ENCODE data around the gene RUBCNL. TPM values are rescaled to one million over a fixed set of nuclear protein-coding genes. Genes with fewer than 3 reads are reported as not detected.

The RUBCNL gene
- total RNA-seq, 1 experiment from 2014 or later = 1.4 TPM

DNA sequence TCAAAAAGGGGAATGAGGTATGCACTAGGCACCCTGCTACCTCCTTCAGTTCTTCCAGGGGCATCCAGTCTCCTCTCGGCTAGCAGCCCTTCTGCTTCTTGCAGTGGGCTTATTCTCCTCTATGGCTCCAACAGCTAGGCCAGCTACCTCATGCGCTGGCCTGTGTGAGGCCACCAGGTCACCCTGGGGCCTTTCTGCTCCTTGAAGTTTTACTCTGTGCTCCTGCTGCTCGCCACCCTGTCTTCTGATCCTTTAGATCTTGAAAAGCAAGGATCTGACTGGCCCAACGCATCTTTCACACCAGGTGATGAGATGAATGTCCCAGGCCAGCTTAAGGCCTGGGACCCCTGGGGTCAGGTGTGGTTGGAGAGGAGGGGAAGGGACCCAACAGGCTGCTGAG lies 66.2 kb downstream of the RUBCNL start:
- no peak for DNase-seq
- Mint-ChIP-seq H3K27me3 (ENCODE audit: low read depth) (peaks cover 7% of the 10 kb centered on the region), H3K36me3 (ENCODE audit: insufficient read depth in 1 of 3, low read depth in 3 of 3) (no peaks in the 10 kb centered on the region)

More for the DNA sequence above, 66.2 kb downstream of the RUBCNL start:
- H3K4me1 ChIP-seq (ENCODE audit: insufficient read depth, low read length) = no peaks in the 10 kb centered on the region
- H2AK5ac ChIP-seq (ENCODE audit: insufficient read length, low read length) = no peak overlapping the region
- Mint-ChIP-seq H3K9me3 (no peaks in the 10 kb centered on the region), H3K4me3 (no peak overlapping the region), H3K27ac (no peak overlapping the region), H3K4me1 (peaks cover 3 to 10% of the 10 kb centered on the region in 2 experiments)
- no peak overlapping the region for H4K8ac ChIP-seq (replicated peaks; ENCODE audit: insufficient read length, low read depth, low read length)
- H3K4ac ChIP-seq (ENCODE audit: low read depth, low read length) = no peak overlapping the region
- H3K56ac ChIP-seq (ENCODE audit: insufficient read length, low read depth, low read length) = no peak overlapping the region
- no peak overlapping the region for H4K91ac ChIP-seq (ENCODE audit: insufficient read length, low read depth, low read length)
- H2BK5ac ChIP-seq (ENCODE audit: insufficient read length, low read length) = no peak overlapping the region
- no peak overlapping the region for H2BK120ac ChIP-seq (ENCODE audit: low read depth, low read length, poor library complexity, severe bottlenecking)
- H3K18ac ChIP-seq (ENCODE audit: insufficient read length, low read depth, low read length) = no peak overlapping the region
- H4K20me1 ChIP-seq (ENCODE audit: control insufficient read depth, insufficient read depth, insufficient read length) = no peaks in the 10 kb centered on the region
- WGBS (ENCODE audit: extremely low coverage, insufficient read length, low lambda C conversion rate) = no CpG with 5 or more reads among the region's 4 CpGs
- H3K9ac ChIP-seq (ENCODE audit: extremely low read depth, insufficient read length, low read length) = no peak overlapping the region
- no peaks in the 10 kb centered on the region for H3K23me2 ChIP-seq (ENCODE audit: insufficient read length, low read depth, low read length, poor library complexity, severe bottlenecking)
- H3K9me3 ChIP-seq (ENCODE audit: control insufficient read depth, low read depth, low read length) = no peaks in the 10 kb centered on the region
- H3K23ac ChIP-seq (ENCODE audit: insufficient read length, low read depth, low read length) = no peak overlapping the region
- H2AFZ ChIP-seq (ENCODE audit: low read length) = no peak overlapping the region
- H2BK15ac ChIP-seq (ENCODE audit: low read depth, low read length) = no peak overlapping the region
- no peak overlapping the region; the same call in 1 of the 2 replicates for H3K14ac ChIP-seq (ENCODE audit: insufficient read depth, low read length)
- TF ChIP-seq, protein P1, sequence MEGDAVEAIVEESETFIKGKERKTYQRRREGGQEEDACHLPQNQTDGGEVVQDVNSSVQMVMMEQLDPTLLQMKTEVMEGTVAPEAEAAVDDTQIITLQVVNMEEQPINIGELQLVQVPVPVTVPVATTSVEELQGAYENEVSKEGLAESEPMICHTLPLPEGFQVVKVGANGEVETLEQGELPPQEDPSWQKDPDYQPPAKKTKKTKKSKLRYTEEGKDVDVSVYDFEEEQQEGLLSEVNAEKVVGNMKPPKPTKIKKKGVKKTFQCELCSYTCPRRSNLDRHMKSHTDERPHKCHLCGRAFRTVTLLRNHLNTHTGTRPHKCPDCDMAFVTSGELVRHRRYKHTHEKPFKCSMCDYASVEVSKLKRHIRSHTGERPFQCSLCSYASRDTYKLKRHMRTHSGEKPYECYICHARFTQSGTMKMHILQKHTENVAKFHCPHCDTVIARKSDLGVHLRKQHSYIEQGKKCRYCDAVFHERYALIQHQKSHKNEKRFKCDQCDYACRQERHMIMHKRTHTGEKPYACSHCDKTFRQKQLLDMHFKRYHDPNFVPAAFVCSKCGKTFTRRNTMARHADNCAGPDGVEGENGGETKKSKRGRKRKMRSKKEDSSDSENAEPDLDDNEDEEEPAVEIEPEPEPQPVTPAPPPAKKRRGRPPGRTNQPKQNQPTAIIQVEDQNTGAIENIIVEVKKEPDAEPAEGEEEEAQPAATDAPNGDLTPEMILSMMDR (conservative IDR thresholded peaks at IDR 0.05) = no peak
- H4K5ac ChIP-seq (ENCODE audit: insufficient read length, low read depth, low read length) = no peak overlapping the region
- no peaks in the 10 kb centered on the region for H3K79me1 ChIP-seq (ENCODE audit: insufficient read depth, low read depth, low read length, poor library complexity, severe bottlenecking)
- H2BK20ac ChIP-seq (ENCODE audit: low read depth, low read length, poor library complexity, severe bottlenecking) = no peak overlapping the region
- H3T11ph ChIP-seq (ENCODE audit: low read length) = no peak overlapping the region
- H3K4me2 ChIP-seq (ENCODE audit: insufficient read depth, insufficient read length, low read length) = no peak overlapping the region
- H2BK12ac ChIP-seq (ENCODE audit: insufficient read length, low read depth, low read length) = no peak overlapping the region
- no peak overlapping the region for H3K27ac ChIP-seq (ENCODE audit: insufficient read length, low read depth, low read length)
- no peaks in the 10 kb centered on the region for H3K27me3 ChIP-seq (ENCODE audit: insufficient read depth, low read length)
- H3K79me2 ChIP-seq (ENCODE audit: insufficient read depth, low read length) = no peaks in the 10 kb centered on the region
